K562 (cell line): ENCODE results near the gene RPRD1B. TPM values are rescaled to one million over a fixed set of nuclear protein-coding genes. Genes with fewer than 3 reads are reported as not detected.

Experiments
- CBX8 ChIP-seq: fragments of 200-600 bp; sonication (generic); IDR thresholded peaks from 2 replicates; pipeline ENCODE4 v1.6.1; 2012; ENCODE audit warnings: borderline replicate concordance, mixed run types, low read depth, mild to moderate bottlenecking, moderate library complexity, mixed read lengths, low read length, control low read depth, inconsistent platforms; ENCODE audit not compliant: poor library complexity, severe bottlenecking; ENCODE audit errors: extremely low read depth
- CHCHD3 ChIP-seq: fragments of 250-450 bp; sonication (Bioruptor Pico); IDR thresholded peaks from 2 replicates; pipeline ENCODE4 v2.1.2; 2022; ENCODE audit warnings: mild to moderate bottlenecking
- CREB3 ChIP-seq: fragments of 450-650 bp; conservative IDR thresholded peaks from 2 replicates; pipeline ENCODE4 v1.6.1; 2016; ENCODE audit warnings: missing genetic modification characterization, low read depth, mild to moderate bottlenecking, missing compliant biosample characterization, moderate library complexity
- CREB3L1 ChIP-seq: fragments of 450-650 bp; IDR thresholded peaks from 2 replicates; pipeline ENCODE4 v1.6.1; 2014; ENCODE audit warnings: low read depth, mild to moderate bottlenecking, moderate library complexity, borderline replicate concordance
- CREM ChIP-seq: IDR thresholded peaks from 2 replicates; pipeline ENCODE4 v1.6.1; 2014; ENCODE audit warnings: antibody characterized with exemption, low read depth
- DDX20 ChIP-seq: fragments of 450-650 bp; IDR thresholded peaks from 2 replicates; pipeline ENCODE4 v1.6.1; 2016; ENCODE audit warnings: missing genetic modification characterization, low read depth, mild to moderate bottlenecking, missing compliant biosample characterization, moderate library complexity
- DNMT1 ChIP-seq: fragments of 450-650 bp; IDR thresholded peaks from 2 replicates; pipeline ENCODE4 v1.6.1; 2016; ENCODE audit warnings: antibody characterized with exemption, mild to moderate bottlenecking
- ESRRA ChIP-seq: fragments of 450-650 bp; IDR thresholded peaks from 2 replicates; pipeline ENCODE4 v1.6.1; 2014; ENCODE audit warnings: low read depth, mild to moderate bottlenecking, moderate library complexity, borderline replicate concordance
- GABPB2 ChIP-seq: fragments of 250-450 bp; sonication (Bioruptor Pico); conservative IDR thresholded peaks from 2 replicates; pipeline ENCODE4 v1.5.1; 2021; ENCODE audit warnings: mild to moderate bottlenecking
- HSF4 ChIP-seq: fragments of 250-450 bp; sonication (Bioruptor Pico); IDR thresholded peaks from 2 replicates; pipeline ENCODE4 v2.1.2; 2022; ENCODE audit warnings: mild to moderate bottlenecking, moderate library complexity, borderline replicate concordance
- KDM4B ChIP-seq, 2 experiments: fragments of 450-650 bp in 1 of 2; sonication (generic) in 1 of 2; IDR thresholded peaks; 2 replicates each; pipeline ENCODE4 v1.6.1; 2016 to 2017; ENCODE audit warnings: borderline replicate concordance in 2 of 2, antibody characterized with exemption in 1 of 2, low read depth in 1 of 2, mild to moderate bottlenecking in 1 of 2
- PCBP2 ChIP-seq: fragments of 200-400 bp; formaldehyde crosslinking; IDR thresholded peaks from 2 replicates; pipeline ENCODE4 v1.6.1; 2018; ENCODE audit warnings: low read length, low read depth, mild to moderate bottlenecking, moderate library complexity; ENCODE audit not compliant: poor library complexity, severe bottlenecking
- RCOR1 ChIP-seq, 2 experiments: IDR thresholded peaks; 2 replicates each; pipeline ENCODE4 v1.6.1; 2012; ENCODE audit warnings: low read depth in 2 of 2, low read length in 2 of 2, borderline replicate concordance in 1 of 2, improper control_type of control experiment in 1 of 2
- SMAD4 ChIP-seq: fragments of 250-450 bp; sonication (Bioruptor Pico); conservative IDR thresholded peaks from 2 replicates; pipeline ENCODE4 v1.8.0; 2021; ENCODE audit warnings: inconsistent platforms, mild to moderate bottlenecking, moderate library complexity
- TEAD4 ChIP-seq, 2 experiments: sonication (generic) in 1 of 2; formaldehyde crosslinking in 1 of 2; IDR thresholded peaks; 2 replicates each; pipeline versions ENCODE4 v1.6.1 to v1.8.0; 2012 to 2022; ENCODE audit warnings: borderline replicate concordance in 1 of 2, inconsistent platforms in 1 of 2, low read length in 1 of 2, mild to moderate bottlenecking in 1 of 2, missing genetic modification reagents in 1 of 2
- ZFPM2 ChIP-seq: fragments of 250-450 bp; sonication (Bioruptor Pico); IDR thresholded peaks from 2 replicates; pipeline ENCODE4 v1.5.1; 2022; ENCODE audit warnings: mild to moderate bottlenecking
- ZNF232 ChIP-seq: sonication (generic); formaldehyde crosslinking; IDR thresholded peaks from 2 replicates; pipeline ENCODE4 v1.8.0; 2022; ENCODE audit warnings: mild to moderate bottlenecking, missing genetic modification reagents
- ZNF277 ChIP-seq: fragments of 250-450 bp; sonication (Bioruptor Pico); IDR thresholded peaks from 2 replicates; pipeline ENCODE4 v1.8.0; 2022; ENCODE audit warnings: inconsistent platforms, mild to moderate bottlenecking, moderate library complexity, borderline replicate concordance
- ZNF384 ChIP-seq: IDR thresholded peaks from 2 replicates; pipeline ENCODE4 v1.6.1; 2012; ENCODE audit warnings: low read depth, low read length, improper control_type of control experiment
- ZNF444 ChIP-seq: fragments of 250-450 bp; sonication (Bioruptor Pico); IDR thresholded peaks from 2 replicates; pipeline ENCODE4 v1.4.0; 2020; ENCODE audit warnings: mild to moderate bottlenecking, moderate library complexity
- polyA plus RNA-seq, 8 experiments: library from polyadenylated mRNA; depleted of rRNA in 4 of 8; stranded (reverse) in 5 of 8; unstranded in 3 of 8; fragments of >200 nt; fragmentation: Nextera tagmentation in 2 of 8; fragmentation: Illumina TruSeq in 1 of 8; extraction: Ambion mirVana in 2 of 8; extraction: Trizol in 1 of 8; gene quantifications; 2 replicates each; pipeline versions ENCODE4 v1.2.1 to v1.2.3, GENCODE V29; 2011 to 2014; ENCODE audit warnings: inconsistent platforms in 1 of 8, missing spikeins in 1 of 8
- total RNA-seq, 7 experiments: library from RNA; depleted of rRNA in 6 of 7; stranded (reverse); fragments of >200 nt in 6 of 7; fragmentation: Illumina TruSeq in 2 of 7; extraction: Trizol in 2 of 7; gene quantifications; 2 replicates each; pipeline versions ENCODE4 v1.2.1 to v1.2.3, GENCODE V29; 2011 to 2021; ENCODE audit warnings: low replicate concordance in 1 of 7

RPRD1B gene
- total and polyA plus RNA-seq, 9 of the 15 experiments (the other 6 are each of a cell fraction or from before 2014, with no cell fraction given) = 5.5 to 43.0 (median 24.4) TPM

GRCh38 chr20:38091441-38092216 is 58.1 kb downstream of the RPRD1B start (continued):
- TF ChIP-seq KDM4B (IDR thresholded peaks at IDR 0.05; ENCODE audit: borderline replicate concordance in 2 of 2, low read depth in 1 of 2) = no peak
- TF ChIP-seq ZFPM2 = no peak
- TF ChIP-seq ZNF384 = no peak
- TF ChIP-seq TEAD4 (IDR thresholded peaks at IDR 0.05; ENCODE audit: low read length) = 0 out of 2 replicates have a peak, but pooled peaks have one; percentile 19
- TF ChIP-seq TEAD4 (CRISPR knock-in tag; IDR thresholded peaks at IDR 0.05; ENCODE audit: borderline replicate concordance) = no peak
- TF ChIP-seq CHCHD3 = no peak
- no peak for TF ChIP-seq DDX20 (tag)
- no peak for TF ChIP-seq CBX8
- TF ChIP-seq DNMT1 = no peak
- TF ChIP-seq PCBP2 = no peak
- peak in 1 of 2 experiments; percentile 77; a peak in 2 of 4 replicates for TF ChIP-seq RCOR1 (IDR thresholded peaks at IDR 0.05; ENCODE audit: borderline replicate concordance in 1 of 2, low read depth in 2 of 2, low read length in 2 of 2)
- peak; percentile 48; the same call in 1 of the 2 replicates for TF ChIP-seq CREM
- no peak for TF ChIP-seq ZNF232 (CRISPR knock-in tag)
- TF ChIP-seq HSF4 (CRISPR knock-in tag) = 0 out of 2 replicates have a peak, but pooled peaks have one; percentile 14
- no peak for TF ChIP-seq CREB3L1
- no peak for TF ChIP-seq ZNF277 (CRISPR knock-in tag)
- TF ChIP-seq SMAD4 (CRISPR knock-in tag) = 0 out of 2 replicates have a peak, but pooled peaks have one; percentile 48
- no peak for TF ChIP-seq GABPB2
- TF ChIP-seq ZNF444 (CRISPR knock-in tag) = 0 out of 2 replicates have a peak, but pooled peaks have one; percentile 49
- TF ChIP-seq CREB3 (tag) = 0 out of 2 replicates have a peak, but pooled peaks have one; percentile 9
- TF ChIP-seq ESRRA = 0 out of 2 replicates have a peak, but pooled peaks have one; percentile 15
